GM18507 (cell line): ENCODE results near the gene STIP1.

Experiments used
- DNase-seq: peaks from one replicate; pipeline ENCODE4 v3.0.0; 2011; ENCODE audit warnings: low read depth; ENCODE audit not compliant: insufficient read length; ENCODE audit errors: extremely low spot score
- FAIRE-seq: peaks from 2 replicates; lab custom pipeline; 2011; peaks lifted over from hg19 to GRCh38; lab: Jason Lieb, UNC

Gene STIP1

GRCh38 chr11:64185693-64186491 is at the start of gene STIP1:
Gene STIP1, plus strand, starts transcription at chr11:64186171. Its CDS starts 91 bp downstream, at chr11:64186262.
- peak; percentile 98 for FAIRE-seq
- DNase-seq: peak; percentile 94

- DNase-seq: no peak
- no peak for FAIRE-seq
These were observed 49.1 kb upstream of the STIP1 start for GRCh38 chr11:64136765-64137441.

GRCh38 chr11:64138398-64138797 is 47.6 kb upstream of the STIP1 start:
- FAIRE-seq (no peak), DNase-seq (no peak)

GRCh38 chr11:64139049-64139448 is 46.9 kb upstream of the STIP1 start:
- DNase-seq (no peak), FAIRE-seq (no peak)

- DNase-seq (no peak), FAIRE-seq (no peak)
These were observed 45.9 kb upstream of the STIP1 start for GRCh38 chr11:64140082-64140481.

- FAIRE-seq: no peak
- DNase-seq: no peak
These were observed 44.7 kb upstream of the STIP1 start for GRCh38 chr11:64141081-64141783.

- FAIRE-seq (no peak), DNase-seq (no peak)
These were observed 41.1 kb upstream of the STIP1 start for GRCh38 chr11:64144587-64145472.

GRCh38 chr11:64146036-64146955 is 39.7 kb upstream of the STIP1 start:
- FAIRE-seq (peak; percentile 58), DNase-seq (peak; percentile 25)

GRCh38 chr11:64148226-64148916 is 37.6 kb upstream of the STIP1 start:
- peak; percentile 84 for FAIRE-seq
- DNase-seq: peak; percentile 53

- no peak for FAIRE-seq
- DNase-seq: no peak
These were observed 36.9 kb upstream of the STIP1 start for GRCh38 chr11:64148917-64149617.

GRCh38 chr11:64150051-64150450 is 35.9 kb upstream of the STIP1 start:
- DNase-seq: no peak
- FAIRE-seq: no peak

GRCh38 chr11:64150481-64151239 is 35.3 kb upstream of the STIP1 start:
- FAIRE-seq: no peak
- no peak for DNase-seq

- no peak for FAIRE-seq
- DNase-seq: no peak
These were observed 34.6 kb upstream of the STIP1 start for GRCh38 chr11:64151337-64151736.

GRCh38 chr11:64152841-64153691 is 32.9 kb upstream of the STIP1 start:
- FAIRE-seq (peak; percentile 86), DNase-seq (peak; percentile 85)

- FAIRE-seq (no peak), DNase-seq (no peak)
These were observed 32.2 kb upstream of the STIP1 start for GRCh38 chr11:64153812-64154211.
